GM19324 (cell line): ENCODE results near the gene SLC44A2.

Experiments used
- ATAC-seq: cut with Tn5 transposase; IDR thresholded peaks from one replicate; pipeline ENCODE4 v1.9.1; 2021; ENCODE audit warnings: mild to moderate bottlenecking, moderate library complexity; ENCODE audit not compliant: unreplicated experiment, low FRiP score

The SLC44A2 gene

GRCh38 chr19:10677751-10678150, 52.4 kb downstream of the SLC44A2 start:
- ATAC-seq, result no peak

DNA sequence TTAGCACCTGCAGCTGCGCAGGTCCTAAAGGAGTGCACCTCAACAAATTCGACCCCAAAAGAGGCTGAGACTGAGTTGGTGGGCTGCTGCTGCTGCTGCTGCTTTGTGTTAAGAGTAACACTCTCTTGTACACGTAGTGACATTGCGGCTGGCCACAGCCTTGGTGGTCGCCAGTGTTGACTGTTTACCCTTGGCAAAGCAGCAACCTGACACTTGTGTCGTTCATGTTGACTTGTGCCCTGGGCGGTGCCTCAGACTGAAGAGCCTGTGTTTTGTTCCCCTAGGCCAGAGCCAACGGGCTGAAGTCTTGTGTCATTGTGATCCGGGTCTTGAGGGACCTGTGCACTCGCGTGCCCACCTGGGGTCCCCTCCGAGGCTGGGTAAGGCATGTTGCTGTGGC, 53.5 kb downstream of the SLC44A2 start:
- ATAC-seq, result no peak

GRCh38 chr19:10679743-10680142, 54.4 kb downstream of the SLC44A2 start:
- ATAC-seq, result no peak

- ATAC-seq, result no peak
Observed at GRCh38 chr19:10680545-10681135, 55.3 kb downstream of the SLC44A2 start.

GRCh38 chr19:10681658-10682057, 56.3 kb downstream of the SLC44A2 start:
- no peak for ATAC-seq

- no peak for ATAC-seq
Observed at GRCh38 chr19:10682397-10683063, 57.2 kb downstream of the SLC44A2 start.

- ATAC-seq, result no peak
Observed at GRCh38 chr19:10683064-10683426, 57.7 kb downstream of the SLC44A2 start.

DNA sequence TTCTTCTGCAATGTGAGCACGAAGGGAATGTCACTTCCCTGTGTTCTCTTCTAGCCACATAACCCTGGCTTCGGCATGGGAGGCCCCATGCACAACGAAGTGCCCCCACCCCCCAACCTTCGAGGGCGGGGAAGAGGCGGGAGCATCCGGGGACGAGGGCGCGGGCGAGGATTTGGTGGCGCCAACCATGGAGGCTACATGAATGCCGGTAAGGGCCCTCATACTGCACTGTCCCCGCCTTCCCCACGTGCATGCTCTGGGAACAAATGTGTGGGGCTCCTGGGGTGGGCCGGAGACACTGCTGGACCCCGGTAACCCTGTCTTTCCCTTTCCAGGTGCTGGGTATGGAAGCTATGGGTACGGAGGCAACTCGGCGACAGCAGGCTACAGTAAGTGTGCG, 58.2 kb downstream of the SLC44A2 start:
- ATAC-seq, result no peak

GRCh38 chr19:10685210-10685609, 59.9 kb downstream of the SLC44A2 start:
- ATAC-seq, result no peak

GRCh38 chr19:10686193-10686592, 60.8 kb downstream of the SLC44A2 start:
- no peak for ATAC-seq

DNA sequence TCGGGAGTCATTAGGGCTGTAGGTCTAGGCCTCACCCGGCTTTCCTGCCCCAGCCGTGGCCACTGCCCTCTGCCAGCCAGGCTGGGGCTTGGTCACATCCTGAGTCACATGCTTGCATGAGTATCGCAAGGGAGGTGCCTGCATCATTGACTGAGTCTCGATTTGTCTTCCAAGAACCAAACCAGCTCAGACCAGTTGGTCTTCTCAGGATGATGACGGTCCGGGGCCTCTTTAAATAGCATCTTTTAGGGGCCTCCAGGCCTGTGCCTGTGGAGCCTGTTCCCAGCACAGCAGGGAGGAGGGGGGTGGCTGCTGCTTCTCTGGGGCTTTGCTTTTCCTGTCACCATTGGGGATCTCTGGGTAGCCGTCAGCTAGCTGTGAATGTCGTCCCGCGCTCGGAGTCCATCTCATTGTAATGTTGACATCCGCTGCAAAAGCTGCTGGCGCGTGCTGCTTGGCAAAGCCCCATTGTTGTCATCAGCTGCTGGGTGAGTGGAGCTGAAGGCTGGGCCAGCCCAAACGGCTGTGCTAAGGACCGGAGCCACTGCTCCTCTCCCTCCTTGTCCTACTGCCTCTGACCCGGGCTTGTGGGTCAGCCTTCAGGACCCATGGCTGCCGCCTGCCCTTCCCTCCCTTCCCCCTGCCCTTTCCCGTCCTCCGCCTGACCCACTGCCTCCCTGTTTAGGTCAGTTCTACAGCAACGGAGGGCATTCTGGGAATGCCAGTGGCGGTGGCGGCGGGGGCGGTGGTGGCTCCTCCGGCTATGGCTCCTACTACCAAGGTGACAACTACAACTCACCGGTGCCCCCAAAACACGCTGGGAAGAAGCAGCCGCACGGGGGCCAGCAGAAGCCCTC, 61.5 kb downstream of the SLC44A2 start:
- no peak for ATAC-seq

DNA sequence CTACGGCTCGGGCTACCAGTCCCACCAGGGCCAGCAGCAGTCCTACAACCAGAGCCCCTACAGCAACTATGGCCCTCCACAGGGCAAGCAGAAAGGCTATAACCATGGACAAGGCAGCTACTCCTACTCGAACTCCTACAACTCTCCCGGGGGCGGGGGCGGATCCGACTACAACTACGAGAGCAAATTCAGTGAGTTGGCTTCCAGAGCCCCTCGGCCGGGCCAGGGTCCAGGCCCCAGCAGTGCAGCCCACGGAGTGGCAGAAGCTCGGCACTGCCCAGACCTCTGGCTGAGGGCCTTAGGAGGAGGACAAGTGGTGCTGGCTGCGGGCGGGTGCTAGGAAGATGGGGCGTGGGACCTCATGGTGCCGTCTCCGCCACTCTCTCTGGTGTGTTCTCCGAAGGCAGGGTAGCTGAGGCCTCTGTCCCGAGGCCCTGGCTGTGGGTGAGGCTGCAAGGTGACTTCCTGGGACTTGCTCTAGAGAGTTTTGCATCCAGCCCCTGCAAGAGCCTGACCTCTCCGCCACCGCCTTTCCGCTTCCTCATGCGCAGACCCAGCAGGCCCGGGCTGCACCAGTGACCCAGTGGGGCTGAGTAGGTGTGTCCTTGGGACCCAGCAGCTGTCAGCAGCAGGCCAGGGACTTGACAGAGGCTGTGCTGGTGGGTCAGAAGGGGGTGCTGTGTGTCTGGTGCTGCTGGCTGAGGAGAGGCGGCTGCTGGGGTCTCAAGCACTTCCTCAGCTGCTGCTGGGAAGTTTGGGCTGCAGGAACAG, 62.4 kb downstream of the SLC44A2 start:
- no peak for ATAC-seq

DNA sequence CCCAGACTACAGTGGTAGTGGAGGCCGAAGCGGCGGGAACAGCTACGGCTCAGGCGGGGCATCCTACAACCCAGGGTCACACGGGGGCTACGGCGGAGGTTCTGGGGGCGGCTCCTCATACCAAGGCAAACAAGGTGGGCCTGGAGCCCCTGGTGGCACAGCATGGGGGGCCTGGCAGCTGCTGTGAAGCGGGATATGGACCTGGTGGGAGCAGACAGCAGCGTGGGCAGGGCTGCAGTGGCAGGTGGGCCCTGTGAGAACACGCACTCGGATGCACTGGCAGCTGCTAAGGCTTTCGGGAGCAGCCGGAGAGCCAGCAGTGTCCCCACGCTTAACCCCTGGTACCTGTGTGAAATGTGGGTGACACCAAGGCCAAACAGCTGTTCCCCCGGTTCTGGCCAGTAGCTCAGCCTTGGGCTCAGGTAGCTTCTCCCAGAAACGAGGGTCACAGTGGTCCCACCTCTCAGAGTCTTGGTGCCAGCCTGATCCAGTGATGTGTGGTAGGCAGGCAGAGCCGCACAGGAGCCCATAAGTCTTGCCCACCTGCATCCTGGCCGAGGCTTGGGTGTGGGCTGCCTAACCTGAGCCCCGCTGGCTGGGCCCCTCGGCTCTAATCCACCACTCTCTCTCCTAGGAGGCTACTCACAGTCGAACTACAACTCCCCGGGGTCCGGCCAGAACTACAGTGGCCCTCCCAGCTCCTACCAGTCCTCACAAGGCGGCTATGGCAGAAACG, 63.4 kb downstream of the SLC44A2 start:
- ATAC-seq, result no peak

GRCh38 chr19:10690341-10690781, 65.0 kb downstream of the SLC44A2 start:
- no peak for ATAC-seq

GRCh38 chr19:10691178-10691881, 66.0 kb downstream of the SLC44A2 start:
- ATAC-seq, result no peak

GRCh38 chr19:10691883-10692282, 66.5 kb downstream of the SLC44A2 start:
- ATAC-seq, result no peak

DNA sequence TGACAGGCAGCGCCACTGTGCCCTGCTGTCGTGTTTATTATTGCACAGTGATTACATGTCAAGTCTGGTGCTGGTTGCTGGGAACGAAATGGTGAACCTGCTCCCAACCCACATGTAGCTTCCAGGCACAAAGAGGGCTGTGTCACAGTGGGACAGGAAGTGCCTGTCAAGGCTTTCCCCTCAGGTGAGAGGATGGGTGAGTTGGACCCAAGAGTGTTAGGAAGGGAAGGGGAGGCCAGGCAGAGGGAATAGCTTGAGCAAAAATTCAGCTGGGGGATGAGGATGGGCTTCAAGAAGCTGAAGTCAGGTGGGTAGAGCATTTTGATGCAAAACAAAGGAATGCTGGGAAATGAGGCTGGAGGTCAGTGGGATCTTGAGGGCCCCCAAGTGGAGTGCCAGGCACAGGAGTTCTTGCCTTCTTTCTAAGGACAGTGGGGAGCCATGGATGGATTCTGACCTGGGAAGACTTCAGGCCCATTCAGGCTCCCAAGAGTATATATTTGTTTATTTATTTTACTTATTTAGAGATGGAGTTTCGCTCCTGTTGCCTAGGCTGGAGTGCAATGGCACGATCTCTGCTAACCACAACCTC, 67.4 kb downstream of the SLC44A2 start:
- no peak for ATAC-seq
